ENCODE data around the gene EPHA7. TPM values are rescaled to one million over a fixed set of nuclear protein-coding genes. Genes with fewer than 3 reads are reported as not detected.

EPHA7 gene
- polyA plus RNA-seq, 1 of the 3 experiments (the other 2 are of a cell fraction) = under 0.01 TPM

DNA sequence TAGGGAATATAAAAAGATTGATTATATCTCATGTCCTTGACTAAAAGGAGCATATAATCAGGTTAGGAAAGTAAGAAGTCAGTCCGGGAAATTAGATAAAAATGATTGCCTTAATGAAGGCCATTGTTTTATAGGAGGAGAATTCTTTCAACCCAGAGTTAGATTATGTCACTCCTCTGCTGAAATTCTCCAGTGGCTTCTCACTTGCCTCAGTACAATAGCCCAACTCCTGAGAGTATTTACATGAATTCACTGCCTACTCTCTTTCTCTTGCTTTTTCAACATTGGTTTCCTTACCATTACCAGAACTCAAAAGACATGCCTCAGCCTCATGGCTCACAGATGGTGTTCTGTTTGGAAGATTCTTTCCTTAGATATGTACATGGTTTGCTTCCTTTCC, 114.9 kb downstream of the EPHA7 start (continued):
- TF ChIP-seq, protein P1, sequence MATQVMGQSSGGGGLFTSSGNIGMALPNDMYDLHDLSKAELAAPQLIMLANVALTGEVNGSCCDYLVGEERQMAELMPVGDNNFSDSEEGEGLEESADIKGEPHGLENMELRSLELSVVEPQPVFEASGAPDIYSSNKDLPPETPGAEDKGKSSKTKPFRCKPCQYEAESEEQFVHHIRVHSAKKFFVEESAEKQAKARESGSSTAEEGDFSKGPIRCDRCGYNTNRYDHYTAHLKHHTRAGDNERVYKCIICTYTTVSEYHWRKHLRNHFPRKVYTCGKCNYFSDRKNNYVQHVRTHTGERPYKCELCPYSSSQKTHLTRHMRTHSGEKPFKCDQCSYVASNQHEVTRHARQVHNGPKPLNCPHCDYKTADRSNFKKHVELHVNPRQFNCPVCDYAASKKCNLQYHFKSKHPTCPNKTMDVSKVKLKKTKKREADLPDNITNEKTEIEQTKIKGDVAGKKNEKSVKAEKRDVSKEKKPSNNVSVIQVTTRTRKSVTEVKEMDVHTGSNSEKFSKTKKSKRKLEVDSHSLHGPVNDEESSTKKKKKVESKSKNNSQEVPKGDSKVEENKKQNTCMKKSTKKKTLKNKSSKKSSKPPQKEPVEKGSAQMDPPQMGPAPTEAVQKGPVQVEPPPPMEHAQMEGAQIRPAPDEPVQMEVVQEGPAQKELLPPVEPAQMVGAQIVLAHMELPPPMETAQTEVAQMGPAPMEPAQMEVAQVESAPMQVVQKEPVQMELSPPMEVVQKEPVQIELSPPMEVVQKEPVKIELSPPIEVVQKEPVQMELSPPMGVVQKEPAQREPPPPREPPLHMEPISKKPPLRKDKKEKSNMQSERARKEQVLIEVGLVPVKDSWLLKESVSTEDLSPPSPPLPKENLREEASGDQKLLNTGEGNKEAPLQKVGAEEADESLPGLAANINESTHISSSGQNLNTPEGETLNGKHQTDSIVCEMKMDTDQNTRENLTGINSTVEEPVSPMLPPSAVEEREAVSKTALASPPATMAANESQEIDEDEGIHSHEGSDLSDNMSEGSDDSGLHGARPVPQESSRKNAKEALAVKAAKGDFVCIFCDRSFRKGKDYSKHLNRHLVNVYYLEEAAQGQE (IDR thresholded peaks at IDR 0.05; ENCODE audit: low read depth, low read length) = no peak

DNA sequence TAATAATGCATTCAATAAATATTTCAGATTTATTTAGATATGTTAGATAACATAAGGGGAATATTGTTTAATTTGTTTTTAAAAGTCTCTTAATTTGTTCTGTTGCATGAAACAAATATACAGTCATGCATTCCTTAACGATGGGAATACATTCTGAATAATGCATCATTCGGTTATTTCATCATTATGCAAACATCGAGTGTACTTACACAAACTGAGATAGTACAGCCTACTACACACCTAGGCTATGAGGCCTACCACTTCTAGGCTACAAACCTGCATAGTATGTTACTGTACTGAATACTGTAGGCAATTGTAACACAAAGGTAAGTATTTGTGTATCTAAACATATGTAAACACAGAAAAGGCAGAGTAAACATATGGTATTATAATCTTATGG, 118.7 kb downstream of the EPHA7 start:
- no peak overlapping the region for H2AFZ ChIP-seq (ENCODE audit: low read depth)
- H3K4me2 ChIP-seq = no peak overlapping the region
- 8% methylated on average over 3 of the region's 3 CpGs for WGBS (ENCODE audit: low lambda C conversion rate)
- no peaks in the 10 kb centered on the region for H3K9me2 ChIP-seq
- H3F3A ChIP-seq (replicated peaks; ENCODE audit: insufficient read depth) = no peaks in the 10 kb centered on the region
- POLR2A ChIA-PET = no interaction called here
- H3K4me1 ChIP-seq (ENCODE audit: control insufficient read depth in 1 of 2, insufficient read depth in 2 of 2, low read depth in 1 of 2, low read length in 1 of 2) = no peaks in the 10 kb centered on the region
- no peak for DNase-seq
- H3K27me3 ChIP-seq (ENCODE audit: insufficient read depth) = no peaks in the 10 kb centered on the region
- TF ChIP-seq ELF1 (IDR thresholded peaks at IDR 0.05) (no peak), GATA2 (CRISPR knock-in tag; IDR thresholded peaks at IDR 0.05) (no peak), EP300 (IDR thresholded peaks at IDR 0.05; ENCODE audit: borderline replicate concordance in 1 of 2, low read depth in 1 of 2, low read length in 1 of 2) (no peak), NFIC (IDR thresholded peaks at IDR 0.05; ENCODE audit: borderline replicate concordance) (no peak), SMC3 (IDR thresholded peaks at IDR 0.05; ENCODE audit: low read depth, low read length) (no peak), TEAD4 (IDR thresholded peaks at IDR 0.05; ENCODE audit: borderline replicate concordance, insufficient read depth) (no peak), RFX5 (IDR thresholded peaks at IDR 0.05; ENCODE audit: low read length) (no peak), CHD2 (IDR thresholded peaks at IDR 0.05; ENCODE audit: low read length, partially characterized antibody) (no peak), SIN3A (IDR thresholded peaks at IDR 0.05; ENCODE audit: borderline replicate concordance, low read depth, low read length) (no peak), RXRA (IDR thresholded peaks at IDR 0.05; ENCODE audit: borderline replicate concordance, low read depth) (no peak), TAF1 (IDR thresholded peaks at IDR 0.05; ENCODE audit: borderline replicate concordance, low read depth, low read length) (no peak), JUND (IDR thresholded peaks at IDR 0.05) (no peak), YY1 (IDR thresholded peaks at IDR 0.05; ENCODE audit: low read depth) (no peak)
- TF ChIP-seq, protein P1 (IDR thresholded peaks at IDR 0.05; ENCODE audit: low read depth, low read length) = no peak
- TF ChIP-seq, protein P2, sequence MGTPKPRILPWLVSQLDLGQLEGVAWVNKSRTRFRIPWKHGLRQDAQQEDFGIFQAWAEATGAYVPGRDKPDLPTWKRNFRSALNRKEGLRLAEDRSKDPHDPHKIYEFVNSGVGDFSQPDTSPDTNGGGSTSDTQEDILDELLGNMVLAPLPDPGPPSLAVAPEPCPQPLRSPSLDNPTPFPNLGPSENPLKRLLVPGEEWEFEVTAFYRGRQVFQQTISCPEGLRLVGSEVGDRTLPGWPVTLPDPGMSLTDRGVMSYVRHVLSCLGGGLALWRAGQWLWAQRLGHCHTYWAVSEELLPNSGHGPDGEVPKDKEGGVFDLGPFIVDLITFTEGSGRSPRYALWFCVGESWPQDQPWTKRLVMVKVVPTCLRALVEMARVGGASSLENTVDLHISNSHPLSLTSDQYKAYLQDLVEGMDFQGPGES (IDR thresholded peaks at IDR 0.05; ENCODE audit: low read depth, low read length) = no peak
- no peaks in the 10 kb centered on the region for H4K20me1 ChIP-seq (ENCODE audit: insufficient read depth)
- no peak overlapping the region for H3K27ac ChIP-seq (ENCODE audit: low read depth in 2 of 2, low read length in 1 of 2)
- H3K79me2 ChIP-seq (ENCODE audit: insufficient read depth) = no peaks in the 10 kb centered on the region
- no peaks in the 10 kb centered on the region for H3K36me3 ChIP-seq (replicated peaks in 1 of 2; ENCODE audit: control insufficient read depth in 1 of 2, insufficient read depth in 2 of 2, low read length in 1 of 2)
- CTCF ChIA-PET = no interaction called here
- H3K9ac ChIP-seq = no peak overlapping the region
- H3K9me3 ChIP-seq = no peaks in the 10 kb centered on the region
- H3K4me3 ChIP-seq (ENCODE audit: low read depth in 2 of 2, low read length in 1 of 2) = no peak overlapping the region

Data from SK-N-SH (cell line).